ENCODE results near the gene TMEM170A. TPM values are rescaled to one million over a fixed set of nuclear protein-coding genes. Genes with fewer than 3 reads are reported as not detected.
"Not testable (repeated sequence)": the region's sequence is repeated elsewhere in the genome, so short reads cannot be mapped to it uniquely, and the experiment has no call there.

Gene TMEM170A
- polyA plus RNA-seq, 1 donor from 2014 or later, result 51.5 TPM

- Mint-ChIP-seq H3K4me3 (no peak overlapping the region), H3K4me1 (peaks cover 0 to under 1% (median 0%) of the 10 kb centered on the region in 3 donors), H3K9me3 (no peaks in the 10 kb centered on the region), H3K27me3 (no peaks in the 10 kb centered on the region), H3K36me3 (peaks cover 6% of the 10 kb centered on the region), H3K27ac (no peak overlapping the region)
Measured at GRCh38 chr16:75446416-75446815, 18.1 kb downstream of the TMEM170A start.

- Mint-ChIP-seq H3K9me3 (no peaks in the 10 kb centered on the region), H3K27me3 (no peaks in the 10 kb centered on the region), H3K27ac (no peak overlapping the region)
Measured at GRCh38 chr16:75445298-75445697, 19.2 kb downstream of the TMEM170A start.

GRCh38 chr16:75443298-75443697, 21.2 kb downstream of the TMEM170A start:
- no peak overlapping the region for H3K27ac Mint-ChIP-seq
- H3K9me3 Mint-ChIP-seq, result no peaks in the 10 kb centered on the region
- H3K4me1 Mint-ChIP-seq, result no peaks in the 10 kb centered on the region
- peaks cover 4% of the 10 kb centered on the region for H3K36me3 Mint-ChIP-seq
- no peaks in the 10 kb centered on the region for H3K27me3 Mint-ChIP-seq
- no peak overlapping the region for H3K4me3 Mint-ChIP-seq

More at GRCh38 chr16:75445298-75445697, 19.2 kb downstream of the TMEM170A start:
- Mint-ChIP-seq H3K4me1 (no peaks in the 10 kb centered on the region), H3K4me3 (no peak overlapping the region), H3K36me3 (peaks cover 6% of the 10 kb centered on the region)

GRCh38 chr16:75433732-75434413, 30.6 kb downstream of the TMEM170A start:
- Mint-ChIP-seq H3K4me3 (peak overlapping the region; percentile 90 to 96 (median 91)), H3K27ac (peak overlapping the region; percentile 94 to 99 (median 96)), H3K27me3 (no peaks in the 10 kb centered on the region), H3K4me1 (peaks cover 15 to 18% (median 16%) of the 10 kb centered on the region in 3 donors), H3K9me3 (no peaks in the 10 kb centered on the region), H3K36me3 (no peaks in the 10 kb centered on the region)

GRCh38 chr16:75432828-75433731, 31.4 kb downstream of the TMEM170A start, which contains the start of gene CFDP1:
Gene CFDP1 (minus strand): TSS chr16:75433503. CDS start chr16:75433352, 151 bp downstream.
- Mint-ChIP-seq H3K27ac (peak within 1 kb of the TSS; percentile 94 to 99 (median 96)), H3K27me3 (no peaks in the 10 kb centered on the region), H3K4me3 (peak within 1 kb of the TSS; percentile 90 to 96 (median 91)), H3K9me3 (no peaks in the 10 kb centered on the region), H3K4me1 (peaks cover 15 to 18% (median 16%) of the 10 kb centered on the region in 3 donors), H3K36me3 (no peaks in the 10 kb centered on the region)

- peak overlapping the region in 2 of 3 donors; percentile 13 to 66 for H3K27ac Mint-ChIP-seq
- H3K27me3 Mint-ChIP-seq, result no peaks in the 10 kb centered on the region
- H3K9me3 Mint-ChIP-seq, result no peaks in the 10 kb centered on the region
- no peaks in the 10 kb centered on the region for H3K36me3 Mint-ChIP-seq
- H3K4me3 Mint-ChIP-seq, result peak overlapping the region in 2 of 4 donors; percentile 16 to 87
- H3K4me1 Mint-ChIP-seq, result peaks cover 18 to 21% (median 21%) of the 10 kb centered on the region in 3 donors
Measured at GRCh38 chr16:75429621-75430403, 34.7 kb downstream of the TMEM170A start.

- H3K9me3 Mint-ChIP-seq, H3K36me3 Mint-ChIP-seq, H3K27ac Mint-ChIP-seq, H3K27me3 Mint-ChIP-seq, H3K4me3 Mint-ChIP-seq: not testable (repeated sequence)
- H3K4me1 Mint-ChIP-seq, result peaks cover 12 to 19% (median 14%) of the 10 kb centered on the region in 3 donors
Measured at GRCh38 chr16:75426524-75426923, 38.0 kb downstream of the TMEM170A start.

- H3K27me3 Mint-ChIP-seq, H3K36me3 Mint-ChIP-seq, H3K9me3 Mint-ChIP-seq, H3K27ac Mint-ChIP-seq: not testable (repeated sequence)
- H3K4me1 Mint-ChIP-seq, result peaks cover 13 to 28% (median 14%) of the 10 kb centered on the region in 3 donors
- peak overlapping the region in 1 of 4 donors; percentile 37 for H3K4me3 Mint-ChIP-seq
Measured at GRCh38 chr16:75424105-75424762, 40.3 kb downstream of the TMEM170A start.

GRCh38 chr16:75423723-75424104, 40.8 kb downstream of the TMEM170A start:
- no peaks in the 10 kb centered on the region for H3K27me3 Mint-ChIP-seq
- peak overlapping the region in 2 of 4 donors; percentile 5 to 37 for H3K4me3 Mint-ChIP-seq
- H3K4me1 Mint-ChIP-seq, result peaks cover 13 to 28% (median 14%) of the 10 kb centered on the region in 3 donors
- H3K36me3 Mint-ChIP-seq, result peaks cover 1% of the 10 kb centered on the region
- H3K27ac Mint-ChIP-seq, result no peak overlapping the region
- no peaks in the 10 kb centered on the region for H3K9me3 Mint-ChIP-seq

- no peak overlapping the region for H3K27ac Mint-ChIP-seq
- H3K9me3 Mint-ChIP-seq, result no peaks in the 10 kb centered on the region
- peaks cover 1% of the 10 kb centered on the region for H3K36me3 Mint-ChIP-seq
- peaks cover 10 to 28% (median 16%) of the 10 kb centered on the region in 3 donors for H3K4me1 Mint-ChIP-seq
- H3K27me3 Mint-ChIP-seq, result no peaks in the 10 kb centered on the region
- no peak overlapping the region for H3K4me3 Mint-ChIP-seq
Measured at GRCh38 chr16:75421820-75422126, 42.7 kb downstream of the TMEM170A start.

GRCh38 chr16:75420987-75421819, 43.3 kb downstream of the TMEM170A start:
- H3K27ac Mint-ChIP-seq, result peak overlapping the region in 1 of 3 donors; percentile 9
- H3K36me3 Mint-ChIP-seq, result peaks cover 1% of the 10 kb centered on the region
- peak overlapping the region in 2 of 4 donors; percentile 17 to 52 for H3K4me3 Mint-ChIP-seq
- H3K9me3 Mint-ChIP-seq, result no peaks in the 10 kb centered on the region
- no peaks in the 10 kb centered on the region for H3K27me3 Mint-ChIP-seq
- H3K4me1 Mint-ChIP-seq, result peaks cover 10 to 28% (median 16%) of the 10 kb centered on the region in 3 donors

GRCh38 chr16:75416904-75417565, 47.5 kb downstream of the TMEM170A start:
- no peak overlapping the region for H3K27ac Mint-ChIP-seq
- H3K9me3 Mint-ChIP-seq, result no peaks in the 10 kb centered on the region
- peaks cover 3% of the 10 kb centered on the region for H3K36me3 Mint-ChIP-seq
- H3K4me1 Mint-ChIP-seq, result peaks cover 14 to 28% (median 15%) of the 10 kb centered on the region in 3 donors
- no peaks in the 10 kb centered on the region for H3K27me3 Mint-ChIP-seq
- H3K4me3 Mint-ChIP-seq, result no peak overlapping the region

- H3K9me3 Mint-ChIP-seq, result no peaks in the 10 kb centered on the region
- H3K4me1 Mint-ChIP-seq, result peaks cover 6 to 15% (median 7%) of the 10 kb centered on the region in 3 donors
- H3K36me3 Mint-ChIP-seq, result peaks cover 3% of the 10 kb centered on the region
- no peak overlapping the region for H3K4me3 Mint-ChIP-seq
- no peak overlapping the region for H3K27ac Mint-ChIP-seq
- H3K27me3 Mint-ChIP-seq, result no peaks in the 10 kb centered on the region
Measured at GRCh38 chr16:75415169-75415905, 49.2 kb downstream of the TMEM170A start.
